RKO (cell line): ENCODE data around the gene RPN1.

Source experiments
- DNase-seq: peaks from one replicate; pipeline ENCODE4 v3.0.0-alpha.2; 2016; ENCODE audit warnings: low spot score

RPN1 gene

GRCh38 chr3:128578346-128578745 lies 72.3 kb downstream of the RPN1 start:
- no peak for DNase-seq

- DNase-seq = no peak
Observed at GRCh38 chr3:128577711-128578110, 72.9 kb downstream of the RPN1 start.

GRCh38 chr3:128576290-128576689 lies 74.3 kb downstream of the RPN1 start:
- DNase-seq = no peak

- DNase-seq = no peak
Observed at GRCh38 chr3:128575777-128576176, 74.8 kb downstream of the RPN1 start.

- no peak for DNase-seq
Observed at GRCh38 chr3:128573707-128574162, 76.9 kb downstream of the RPN1 start.

GRCh38 chr3:128573160-128573559 lies 77.5 kb downstream of the RPN1 start:
- no peak for DNase-seq

- DNase-seq = peak; percentile 38
Observed at GRCh38 chr3:128572644-128573105, 77.9 kb downstream of the RPN1 start.

- DNase-seq = no peak
Observed at GRCh38 chr3:128572013-128572412, 78.6 kb downstream of the RPN1 start.
